ENCODE measurements around the gene FAM78B. TPM values are rescaled to one million over a fixed set of nuclear protein-coding genes. Genes with fewer than 3 reads are reported as not detected.

FAM78B gene
- total and polyA plus RNA-seq, 4 donors = 0.30 to 1.4 (median 0.46) TPM

DNA sequence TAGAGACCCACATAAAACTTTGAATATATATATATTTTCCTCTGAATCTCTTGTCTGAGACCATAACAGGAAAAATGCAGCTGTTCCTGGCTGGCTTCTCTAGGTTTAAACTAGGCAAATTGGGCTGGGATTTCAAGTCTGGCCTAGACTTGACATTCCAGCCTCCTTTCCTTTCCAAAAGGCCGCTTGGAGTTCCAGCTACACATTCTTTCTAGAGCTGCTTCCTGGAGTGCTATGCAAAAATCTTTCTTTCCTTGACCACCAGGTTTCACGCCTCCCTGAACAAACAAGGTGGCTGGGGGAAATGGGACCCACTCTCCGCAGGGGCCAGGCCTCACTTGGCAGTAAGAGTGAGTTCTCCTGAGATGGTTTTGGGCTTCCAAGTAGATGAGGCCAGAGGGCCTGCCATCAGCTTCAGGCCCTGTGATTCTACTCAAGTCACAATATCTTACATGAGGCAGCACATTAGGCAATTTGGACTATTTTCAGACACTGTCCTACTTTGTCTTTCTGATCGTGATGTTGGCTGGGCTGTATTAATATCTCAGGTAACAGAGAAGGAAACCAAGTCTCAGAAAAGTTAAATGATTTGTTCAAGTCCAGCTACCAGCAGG, 102.4 kb downstream of the FAM78B start:
- Histone ChIP-seq H3K27ac (ENCODE audit: low read depth in 1 of 2, low read length in 1 of 2) (no peak overlapping the region), H3K36me3 (ENCODE audit: control insufficient read depth in 4 of 4, insufficient read depth in 4 of 4, low read length in 4 of 4) (no peaks in the 10 kb centered on the region), H3K27me3 (ENCODE audit: control insufficient read depth in 3 of 3, insufficient read depth in 3 of 3, low read length in 2 of 3) (no peaks in the 10 kb centered on the region), H3K9me3 (ENCODE audit: control insufficient read depth in 4 of 4, insufficient read depth in 3 of 4, low read length in 3 of 4) (peaks cover 0 to 1% (median 0%) of the 10 kb centered on the region in 4 donors), H3K4me3 (no peak overlapping the region), H3K4me1 (ENCODE audit: control insufficient read depth in 5 of 5, insufficient read depth in 5 of 5, low read length in 5 of 5) (peaks cover 0 to 4% (median 0%) of the 10 kb centered on the region in 5 donors), H3K9ac (ENCODE audit: insufficient read depth in 1 of 2, low read length in 2 of 2) (no peak overlapping the region)
- DNase-seq = no peak
- ATAC-seq (ENCODE audit: insufficient read depth, low FRiP score) = no peak
- TF ChIP-seq, protein P1, sequence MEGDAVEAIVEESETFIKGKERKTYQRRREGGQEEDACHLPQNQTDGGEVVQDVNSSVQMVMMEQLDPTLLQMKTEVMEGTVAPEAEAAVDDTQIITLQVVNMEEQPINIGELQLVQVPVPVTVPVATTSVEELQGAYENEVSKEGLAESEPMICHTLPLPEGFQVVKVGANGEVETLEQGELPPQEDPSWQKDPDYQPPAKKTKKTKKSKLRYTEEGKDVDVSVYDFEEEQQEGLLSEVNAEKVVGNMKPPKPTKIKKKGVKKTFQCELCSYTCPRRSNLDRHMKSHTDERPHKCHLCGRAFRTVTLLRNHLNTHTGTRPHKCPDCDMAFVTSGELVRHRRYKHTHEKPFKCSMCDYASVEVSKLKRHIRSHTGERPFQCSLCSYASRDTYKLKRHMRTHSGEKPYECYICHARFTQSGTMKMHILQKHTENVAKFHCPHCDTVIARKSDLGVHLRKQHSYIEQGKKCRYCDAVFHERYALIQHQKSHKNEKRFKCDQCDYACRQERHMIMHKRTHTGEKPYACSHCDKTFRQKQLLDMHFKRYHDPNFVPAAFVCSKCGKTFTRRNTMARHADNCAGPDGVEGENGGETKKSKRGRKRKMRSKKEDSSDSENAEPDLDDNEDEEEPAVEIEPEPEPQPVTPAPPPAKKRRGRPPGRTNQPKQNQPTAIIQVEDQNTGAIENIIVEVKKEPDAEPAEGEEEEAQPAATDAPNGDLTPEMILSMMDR (IDR thresholded peaks at IDR 0.05; ENCODE audit: control extremely low read depth, extremely low read depth) = no peak
- 61 to 80% methylated on average over 4 of the region's 4 CpGs for WGBS, 2 donors

DNA sequence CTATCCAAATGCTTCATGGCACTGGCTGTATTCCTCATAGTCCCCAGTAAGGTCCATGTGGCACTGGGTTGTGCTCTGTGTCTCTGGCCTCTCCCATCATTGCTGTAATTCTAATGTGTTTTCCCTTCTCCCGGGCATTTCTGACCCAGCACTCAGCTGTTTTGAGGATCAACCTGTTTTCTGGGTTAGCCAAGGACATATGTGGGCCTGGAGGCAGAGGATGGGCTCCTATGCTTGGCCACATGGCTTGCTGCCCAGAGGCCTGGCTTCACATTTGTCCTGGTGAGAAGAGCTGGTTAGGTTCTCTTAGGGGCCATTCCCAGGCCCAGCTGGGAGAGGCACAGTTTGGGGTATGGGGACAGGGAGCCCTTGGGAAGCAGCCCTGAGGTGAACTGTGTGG, 103.1 kb downstream of the FAM78B start:
- H3K27me3 ChIP-seq (ENCODE audit: control insufficient read depth in 3 of 3, insufficient read depth in 3 of 3, low read length in 2 of 3) = no peaks in the 10 kb centered on the region
- H3K36me3 ChIP-seq (ENCODE audit: control insufficient read depth in 4 of 4, insufficient read depth in 4 of 4, low read length in 4 of 4) = no peaks in the 10 kb centered on the region
- DNase-seq (no peak), ATAC-seq (ENCODE audit: insufficient read depth, low FRiP score) (no peak)
- H3K4me3 ChIP-seq = no peak overlapping the region
- TF ChIP-seq, protein P1 (IDR thresholded peaks at IDR 0.05; ENCODE audit: control extremely low read depth, extremely low read depth) = no peak
- H3K27ac ChIP-seq (ENCODE audit: low read depth in 1 of 2, low read length in 1 of 2) = no peak overlapping the region
- H3K4me1 ChIP-seq (ENCODE audit: control insufficient read depth in 5 of 5, insufficient read depth in 5 of 5, low read length in 5 of 5) = peaks cover 0 to 4% (median 0%) of the 10 kb centered on the region in 5 donors
- no peak overlapping the region for H3K9ac ChIP-seq (ENCODE audit: insufficient read depth in 1 of 2, low read length in 2 of 2)
- peaks cover 0 to 1% (median 0%) of the 10 kb centered on the region in 4 donors for H3K9me3 ChIP-seq (ENCODE audit: control insufficient read depth in 4 of 4, insufficient read depth in 3 of 4, low read length in 3 of 4)
- 66 to 79% methylated on average over 1 of the region's 1 CpG for WGBS, 2 donors

DNA sequence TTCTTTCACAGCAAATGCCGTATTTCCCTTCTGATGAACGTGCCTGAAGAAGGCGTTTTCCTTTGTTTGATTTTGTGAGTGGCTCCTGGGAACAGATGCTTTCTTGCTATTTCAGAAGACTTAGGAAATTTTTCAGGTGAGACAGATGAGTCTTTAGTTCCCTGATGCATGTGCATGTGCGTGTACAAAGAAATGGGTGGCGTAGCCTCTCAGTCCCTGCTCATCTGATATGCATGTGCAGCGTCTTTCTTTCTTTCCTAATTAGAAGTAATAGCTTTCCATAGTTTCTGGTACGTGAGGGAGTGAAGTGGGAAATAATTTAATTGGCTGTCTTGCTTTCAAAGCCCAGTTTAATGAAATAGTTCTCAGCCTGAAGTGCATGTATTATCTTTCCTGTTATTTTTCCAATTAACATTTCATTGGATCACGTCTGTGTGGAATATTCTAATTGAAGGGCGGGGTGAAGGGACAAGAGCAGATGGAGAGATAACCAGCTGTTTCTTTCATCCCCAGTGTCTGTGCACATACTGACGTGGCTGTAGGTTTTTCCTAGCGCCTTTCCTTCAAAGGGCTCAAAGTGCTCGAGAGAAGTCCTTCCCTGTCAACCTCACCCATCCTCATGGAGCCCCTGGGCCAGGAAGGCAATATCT, 104.3 kb downstream of the FAM78B start:
- TF ChIP-seq, protein P1 (IDR thresholded peaks at IDR 0.05; ENCODE audit: control extremely low read depth, extremely low read depth) = no peak
- Histone ChIP-seq H3K27me3 (ENCODE audit: control insufficient read depth in 3 of 3, insufficient read depth in 3 of 3, low read length in 2 of 3) (no peaks in the 10 kb centered on the region), H3K9ac (ENCODE audit: insufficient read depth in 1 of 2, low read length in 2 of 2) (no peak overlapping the region), H3K9me3 (ENCODE audit: control insufficient read depth in 4 of 4, insufficient read depth in 3 of 4, low read length in 3 of 4) (peaks cover 0 to 1% (median 0%) of the 10 kb centered on the region in 4 donors), H3K36me3 (ENCODE audit: control insufficient read depth in 4 of 4, insufficient read depth in 4 of 4, low read length in 4 of 4) (no peaks in the 10 kb centered on the region), H3K4me1 (ENCODE audit: control insufficient read depth in 5 of 5, insufficient read depth in 5 of 5, low read length in 5 of 5) (peaks cover 0 to 4% (median 0%) of the 10 kb centered on the region in 5 donors), H3K27ac (ENCODE audit: low read depth in 1 of 2, low read length in 1 of 2) (no peak overlapping the region), H3K4me3 (no peak overlapping the region)
- 73 to 81% methylated on average over 12 of the region's 12 CpGs for WGBS, 2 donors
- ATAC-seq (ENCODE audit: insufficient read depth, low FRiP score) = no peak
- DNase-seq = no peak
